Thoracic aorta (tissue), 2 donors: ENCODE results near the gene CR1. TPM values are rescaled to one million over a fixed set of nuclear protein-coding genes. Genes with fewer than 3 reads are reported as not detected.
A peak's percentile ranks its signal among the peaks of the same experiment; 100 is the strongest.

Experiments used
- ATAC-seq: fragments of 150-250 bp; one replicate; pipeline ENCODE4 v1.8.0; 2017; ENCODE audit warnings: low read depth; ENCODE audit not compliant: insufficient number of reproducible peaks, low FRiP score
- DNase-seq: peaks from one replicate; pipeline ENCODE4 v3.0.0-alpha.2; 2020; ENCODE audit warnings: low spot score
- H3K27ac ChIP-seq, 2 donors: fragments of 200-600 bp; sonication (generic); 1 replicate in 1 of 2; 2 replicates in 1 of 2; pipeline ENCODE4 v1.5.1; 2016; ENCODE audit warnings: mild to moderate bottlenecking in 2 of 2, moderate library complexity in 2 of 2
- H3K27me3 ChIP-seq: fragments of 200-600 bp; sonication (generic); replicated peaks from 2 replicates; pipeline ENCODE4 v1.6.0; 2016; ENCODE audit warnings: mild to moderate bottlenecking; ENCODE audit not compliant: insufficient read depth
- H3K36me3 ChIP-seq: fragments of 200-600 bp; sonication (generic); one replicate; pipeline ENCODE4 v1.5.1; 2016
- H3K4me1 ChIP-seq, 2 donors: fragments of 200-600 bp; sonication (generic); 1 replicate in 1 of 2; 2 replicates in 1 of 2; pipeline versions ENCODE4 v1.5.1 to v1.6.0; 2016; ENCODE audit warnings: low read depth in 2 of 2, mild to moderate bottlenecking in 1 of 2; ENCODE audit not compliant: control insufficient read depth in 1 of 2
- H3K4me3 ChIP-seq: fragments of 200-600 bp; sonication (generic); 2 replicates; pipeline ENCODE4 v1.5.1; 2016; ENCODE audit warnings: mild to moderate bottlenecking
- H3K9me3 ChIP-seq: fragments of 200-600 bp; sonication (generic); 2 replicates; pipeline ENCODE4 v1.5.1; 2016
- CTCF ChIP-seq: fragments of 200-600 bp; sonication (generic); IDR thresholded peaks from one replicate; pipeline ENCODE4 v1.5.1; 2019; ENCODE audit warnings: antibody characterized with exemption
- total RNA-seq, 2 donors: library from RNA; depleted of rRNA; stranded (reverse); fragments of >200 nt; gene quantifications; one replicate each; pipeline versions ENCODE4 v1.1.0 to v1.2.3, GENCODE V29; 2016

The CR1 gene
- total RNA-seq: 10 to 100 TPM in 1 of 2 donors, 1 to 10 TPM in 1; 5.0 to 17.4 TPM

GRCh38 chr1:207495801-207496792 is at the start of gene CR1:
TSS of gene CR1 (plus strand) at chr1:207496157. CDS start at chr1:207496268, 111 bp downstream.
- no peak for TF ChIP-seq CTCF
- DNase-seq (no peak), ATAC-seq (no peak)
- H3K4me3 ChIP-seq: peak within 1 kb of the TSS; percentile 67
- no peaks in the 10 kb centered on the region for H3K36me3 ChIP-seq
- no peaks in the 10 kb centered on the region for H3K9me3 ChIP-seq
- no peak within 1 kb of the TSS for H3K27ac ChIP-seq
- no peaks in the 10 kb centered on the region for H3K27me3 ChIP-seq
- no peaks in the 10 kb centered on the region for H3K4me1 ChIP-seq

- Histone ChIP-seq H3K9me3 (no peaks in the 10 kb centered on the region), H3K4me1 (peaks cover 12% of the 10 kb centered on the region in 2 donors), H3K27me3 (no peaks in the 10 kb centered on the region), H3K36me3 (no peaks in the 10 kb centered on the region), H3K4me3 (peak overlapping the region; percentile 72), H3K27ac (no peak overlapping the region)
- ATAC-seq (no peak), DNase-seq (no peak)
- TF ChIP-seq CTCF: no peak
Observed at GRCh38 chr1:207453710-207454045, 42.3 kb upstream of the CR1 start.

- Histone ChIP-seq H3K9me3 (no peaks in the 10 kb centered on the region), H3K4me1 (peaks cover 12% of the 10 kb centered on the region in 2 donors), H3K36me3 (no peaks in the 10 kb centered on the region), H3K4me3 (peak within 1 kb of the TSS; percentile 72), H3K27ac (no peak within 1 kb of the TSS), H3K27me3 (no peaks in the 10 kb centered on the region)
- ATAC-seq (no peak), DNase-seq (no peak)
- TF ChIP-seq CTCF: no peak
Observed at GRCh38 chr1:207454046-207454964, 41.7 kb upstream of the CR1 start, which contains the start of gene CR2. TSS of gene CR2 (plus strand) at chr1:207454328. CDS start at chr1:207454419, 91 bp downstream.

- ATAC-seq (no peak), DNase-seq (no peak)
- no peaks in the 10 kb centered on the region for H3K27me3 ChIP-seq
- H3K9me3 ChIP-seq: no peaks in the 10 kb centered on the region
- TF ChIP-seq CTCF: no peak
- no peaks in the 10 kb centered on the region for H3K36me3 ChIP-seq
- no peak overlapping the region for H3K27ac ChIP-seq
- H3K4me1 ChIP-seq: peaks cover 12% of the 10 kb centered on the region in 2 donors
- H3K4me3 ChIP-seq: peak overlapping the region; percentile 72
Observed at GRCh38 chr1:207455183-207455754, 40.7 kb upstream of the CR1 start.
